T-cell (primary cell): ENCODE data around the gene LCN15. TPM values are rescaled to one million over a fixed set of nuclear protein-coding genes. Genes with fewer than 3 reads are reported as not detected.

ENCODE experiments used
- ATAC-seq, 4 experiments: fragments of 200-7000 bp in 3 of 4; fragments of 150-1000 bp in 1 of 4; cut with Tn5 transposase; replicated peaks in 1 of 4; 1 replicate in 3 of 4; 2 replicates in 1 of 4; pipeline ENCODE4 v1.10.0; 2021; ENCODE audit warnings: moderate library complexity in 3 of 4, mild to moderate bottlenecking in 2 of 4, moderate number of reproducible peaks in 1 of 4
- CTCF ChIA-PET, 2 donors: fragments of 300-600 bp; sonication (Branson Sonifier 250); formaldehyde crosslinking; loops; one replicate each; lab custom pipeline; 2022; ENCODE audit warnings: antibody characterized with exemption in 2 of 2; lab: Charles Lee
- POLR2A ChIA-PET, 2 donors: fragments of 300-600 bp; sonication (Branson Sonifier 250); formaldehyde crosslinking; loops; one replicate each; lab custom pipeline; 2022; ENCODE audit warnings: antibody characterized with exemption in 2 of 2; lab: Charles Lee
- DNase-seq, 35 experiments: peaks; one replicate each; pipeline versions ENCODE4 v3.0.0 to v3.0.0-alpha.2; 2013 to 2023
- H3K27ac ChIP-seq: one replicate; pipeline ENCODE4 v1.5.1; 2013; ENCODE audit warnings: low read length
- H3K27me3 ChIP-seq, 2 experiments: replicated peaks in 1 of 2; 1 replicate in 1 of 2; 2 replicates in 1 of 2; pipeline versions ENCODE4 v1.6.1 to v1.7.0; 2013; ENCODE audit warnings: low read length in 1 of 2, mixed read lengths in 1 of 2; ENCODE audit not compliant: control insufficient read depth in 2 of 2, insufficient read depth in 2 of 2; ENCODE audit errors: extremely low read depth in 1 of 2
- H3K36me3 ChIP-seq, 2 donors: 1 replicate in 1 of 2; 2 replicates in 1 of 2; pipeline versions ENCODE4 v1.6.1 to v1.7.0; 2013; ENCODE audit warnings: low read length in 1 of 2; ENCODE audit not compliant: control insufficient read depth in 2 of 2, insufficient read depth in 1 of 2; ENCODE audit errors: extremely low read depth in 1 of 2
- H3K4me1 ChIP-seq, 2 experiments: 1 replicate in 1 of 2; 2 replicates in 1 of 2; pipeline versions ENCODE4 v1.6.1 to v1.7.0; 2013; ENCODE audit warnings: low read length in 2 of 2, mixed read lengths in 1 of 2; ENCODE audit not compliant: insufficient read depth in 2 of 2, control insufficient read depth in 1 of 2; ENCODE audit errors: extremely low read depth in 1 of 2
- H3K4me3 ChIP-seq, 2 donors: 1 replicate in 1 of 2; 2 replicates in 1 of 2; pipeline versions ENCODE4 v1.5.1 to v1.7.0; 2013; ENCODE audit warnings: mild to moderate bottlenecking in 2 of 2, low read length in 1 of 2, moderate library complexity in 1 of 2; ENCODE audit not compliant: control insufficient read depth in 1 of 2; ENCODE audit errors: extremely low read depth in 1 of 2
- H3K9me3 ChIP-seq: 2 replicates; pipeline ENCODE4 v1.7.0; 2013
- H3K27ac Mint-ChIP-seq, 2 donors: one replicate each; pipeline ENCODE4 v1.8.0; 2020 to 2021; ENCODE audit warnings: mild to moderate bottlenecking in 2 of 2, mixed read lengths in 2 of 2
- H3K27me3 Mint-ChIP-seq, 2 donors: one replicate each; pipeline ENCODE4 v1.8.0; 2021 to 2022; ENCODE audit warnings: mixed read lengths in 2 of 2
- H3K36me3 Mint-ChIP-seq: one replicate; pipeline ENCODE4 v1.8.0; 2021; ENCODE audit warnings: mixed read lengths
- H3K4me1 Mint-ChIP-seq, 3 donors: one replicate each; pipeline ENCODE4 v1.8.0; 2020 to 2022; ENCODE audit warnings: mixed read lengths in 3 of 3, mild to moderate bottlenecking in 1 of 3
- H3K4me3 Mint-ChIP-seq, 3 donors: one replicate each; pipeline ENCODE4 v1.8.0; 2020 to 2022; ENCODE audit warnings: mild to moderate bottlenecking in 3 of 3, mixed read lengths in 3 of 3, moderate library complexity in 3 of 3
- H3K9me3 Mint-ChIP-seq, 3 donors: one replicate each; pipeline ENCODE4 v1.8.0; 2020 to 2022; ENCODE audit warnings: mixed read lengths in 3 of 3
- WGBS: methylation state at CpG from one replicate; pipeline ENCODE4 v1.1.5; 2013; ENCODE audit warnings: missing lambda C conversion rate; ENCODE audit not compliant: insufficient coverage; 5-methylcytosine and 5-hydroxymethylcytosine counted together
- total RNA-seq, 35 experiments: library from RNA in 6 of 35; stranded (reverse) in 6 of 35; fragments of 120-200 nt in 1 of 35; gene quantifications; one replicate each; pipeline versions ENCODE4 v1.2.1 to v1.2.4 and lab custom pipeline; 2013 to 2026

LCN15 gene
- total RNA-seq, result not detected
- not detected for total RNA-seq (2013)
- total RNA-seq (lab: John Stamatoyannopoulos, UW), result 0 to 0.06 (median 0) reads per million in 29 experiments

GRCh38 chr9:136764301-136764891 is at the start of gene LCN15:
Gene LCN15 (minus strand): TSS chr9:136764518. CDS start chr9:136764488, 30 bp downstream.
- H3K9me3 ChIP-seq, result no peaks in the 10 kb centered on the region
- peaks cover 0 to 12% of the 10 kb centered on the region in 2 experiments for H3K4me1 ChIP-seq
- WGBS, result 86% methylated on average over 14 of the region's 14 CpGs
- Mint-ChIP-seq H3K27ac (no peak within 1 kb of the TSS), H3K9me3 (no peaks in the 10 kb centered on the region), H3K4me3 (no peak within 1 kb of the TSS), H3K27me3 (peaks cover 7 to 22% of the 10 kb centered on the region in 2 donors), H3K36me3 (no peaks in the 10 kb centered on the region), H3K4me1 (peaks cover 5 to 18% (median 7%) of the 10 kb centered on the region in 3 donors)
- CTCF ChIA-PET, result no interaction called here
- POLR2A ChIA-PET, result no interaction called here
- H3K36me3 ChIP-seq, result no peaks in the 10 kb centered on the region
- peaks cover 0 to 60% of the 10 kb centered on the region in 2 experiments for H3K27me3 ChIP-seq
- H3K27ac ChIP-seq, result no peak within 1 kb of the TSS
- no peak for DNase-seq
- H3K4me3 ChIP-seq, result no peak within 1 kb of the TSS
- ATAC-seq, result no peak

GRCh38 chr9:136808806-136809158 is 44.5 kb upstream of the LCN15 start:
- Histone ChIP-seq H3K27ac (no peak overlapping the region), H3K36me3 (peaks cover 0 to 14% of the 10 kb centered on the region in 2 donors)

GRCh38 chr9:136808075-136808805 is 43.9 kb upstream of the LCN15 start:
- Histone ChIP-seq H3K27me3 (no peaks in the 10 kb centered on the region), H3K4me1 (peaks cover 15 to 48% of the 10 kb centered on the region in 2 experiments), H3K36me3 (peaks cover 0 to 14% of the 10 kb centered on the region in 2 donors), H3K4me3 (peak overlapping the region; percentile 44 to 72), H3K9me3 (no peaks in the 10 kb centered on the region), H3K27ac (no peak overlapping the region)
- ATAC-seq, result peak; percentile 51 to 59 (median 54)
- ChIA-PET CTCF (interaction anchor here in 1 of 2 donors (0.6 to 1.6 kb wide), 4 partner anchors 16 to 152 kb away, joined by 3 to 5 read pairs (median 4); no protein-coding TSS in a partner anchor), POLR2A (no interaction called here)
- under 1% methylated on average over 92 of the region's 93 CpGs for whole genome bisulfite sequencing
- Mint-ChIP-seq H3K27ac (peak overlapping the region in 1 of 2 donors; percentile 19), H3K4me1 (peaks cover 42 to 50% (median 42%) of the 10 kb centered on the region in 3 donors), H3K9me3 (no peaks in the 10 kb centered on the region), H3K27me3 (no peaks in the 10 kb centered on the region), H3K36me3 (peaks cover 12% of the 10 kb centered on the region), H3K4me3 (peak overlapping the region; percentile 76 to 85 (median 85))
- peak in 29 of 35 experiments; percentile 18 to 61 (median 38) for DNase-seq

More at GRCh38 chr9:136808806-136809158, 44.5 kb upstream of the LCN15 start:
- DNase-seq (no peak), ATAC-seq (no peak)
- peaks cover 47 to 53% (median 47%) of the 10 kb centered on the region in 3 donors for H3K4me1 Mint-ChIP-seq
- POLR2A ChIA-PET, result no interaction called here
- H3K4me3 Mint-ChIP-seq, result peak overlapping the region; percentile 76 to 85 (median 84)
- H3K27ac Mint-ChIP-seq, result peak overlapping the region; percentile 19 to 39
- CTCF ChIA-PET, result interaction anchor here in 1 of 2 donors (0.6 to 0.7 kb wide), 2 partner anchors 16 to 151 kb away, joined by 3 to 4 read pairs; no protein-coding TSS in a partner anchor
- H3K4me1 ChIP-seq, result peaks cover 15 to 48% of the 10 kb centered on the region in 2 experiments
- no peaks in the 10 kb centered on the region for H3K27me3 ChIP-seq
- WGBS, result 10% methylated on average over 8 of the region's 14 CpGs
- H3K4me3 ChIP-seq, result peak overlapping the region; percentile 44
- no peaks in the 10 kb centered on the region for H3K27me3 Mint-ChIP-seq
- H3K9me3 Mint-ChIP-seq, result no peaks in the 10 kb centered on the region
- H3K36me3 Mint-ChIP-seq, result peaks cover 12% of the 10 kb centered on the region
- H3K9me3 ChIP-seq, result no peaks in the 10 kb centered on the region

- peak within 1 kb of the TSS; percentile 64 for H3K27ac ChIP-seq
- Mint-ChIP-seq H3K36me3 (peaks cover 8% of the 10 kb centered on the region), H3K27ac (peak within 1 kb of the TSS; percentile 89 to 90), H3K4me1 (peaks cover 34 to 43% (median 34%) of the 10 kb centered on the region in 3 donors), H3K9me3 (no peaks in the 10 kb centered on the region), H3K4me3 (peak within 1 kb of the TSS; percentile 83 to 87 (median 85)), H3K27me3 (no peaks in the 10 kb centered on the region)
- CTCF ChIA-PET, result interaction anchor here in 1 of 2 donors (0.6 to 1.6 kb wide), 4 partner anchors 13 to 95 kb away, joined by 3 to 5 read pairs (median 4); partner anchors contain the start of gene TMEM141
- H3K36me3 ChIP-seq, result peaks cover 0 to 8% of the 10 kb centered on the region in 2 donors
- under 1% methylated on average over 93 of the region's 96 CpGs for WGBS
- no peaks in the 10 kb centered on the region for H3K9me3 ChIP-seq
- peaks cover 0 to 1% of the 10 kb centered on the region in 2 experiments for H3K27me3 ChIP-seq
- H3K4me1 ChIP-seq, result peaks cover 12 to 42% of the 10 kb centered on the region in 2 experiments
- POLR2A ChIA-PET, result no interaction called here
- DNase-seq (peak; percentile 57 to 92 (median 76)), ATAC-seq (peak; percentile 87 to 92 (median 88))
- H3K4me3 ChIP-seq, result peak within 1 kb of the TSS; percentile 69 to 82
Measured at GRCh38 chr9:136807281-136808074, 43.2 kb upstream of the LCN15 start, which contains the start of gene RABL6. Gene RABL6 (plus strand): TSS chr9:136807948. CDS start chr9:136808197, 249 bp downstream.

- Histone ChIP-seq H3K9me3 (no peaks in the 10 kb centered on the region), H3K27ac (peak overlapping the region; percentile 64), H3K4me1 (peaks cover 12 to 39% of the 10 kb centered on the region in 2 experiments), H3K4me3 (peak overlapping the region; percentile 69 to 82), H3K36me3 (peaks cover 0 to 8% of the 10 kb centered on the region in 2 donors), H3K27me3 (peaks cover 0 to 6% of the 10 kb centered on the region in 2 experiments)
- POLR2A ChIA-PET, result no interaction called here
- 89% methylated on average over 25 of the region's 25 CpGs for WGBS
- H3K27ac Mint-ChIP-seq, result peak overlapping the region; percentile 89 to 90
- CTCF ChIA-PET, result interaction anchor here in 1 of 2 donors (0.6 to 1.6 kb wide), 3 partner anchors 13 to 36 kb away, joined by 3 to 5 read pairs (median 4); partner anchors contain the start of gene TMEM141
- DNase-seq (no peak), ATAC-seq (no peak)
- peak overlapping the region; percentile 83 to 87 (median 85) for H3K4me3 Mint-ChIP-seq
- no peaks in the 10 kb centered on the region for H3K9me3 Mint-ChIP-seq
- H3K4me1 Mint-ChIP-seq, result peaks cover 33 to 43% (median 36%) of the 10 kb centered on the region in 3 donors
- peaks cover 8% of the 10 kb centered on the region for H3K36me3 Mint-ChIP-seq
- no peaks in the 10 kb centered on the region for H3K27me3 Mint-ChIP-seq
Measured at GRCh38 chr9:136806631-136807201, 42.4 kb upstream of the LCN15 start.
